Activated T-cell treated with anti-CD3 and anti-CD28 coated beads for 1 hour (primary cell): ENCODE results near the gene DPP4.
"Not testable (repeated sequence)": the region's sequence is repeated elsewhere in the genome, so short reads cannot be mapped to it uniquely, and the experiment has no call there.

Experiments used
- DNase-seq: peaks from one replicate; pipeline ENCODE4 v3.0.0-alpha.2; 2020; ENCODE audit warnings: low read depth

DPP4 gene

DNA sequence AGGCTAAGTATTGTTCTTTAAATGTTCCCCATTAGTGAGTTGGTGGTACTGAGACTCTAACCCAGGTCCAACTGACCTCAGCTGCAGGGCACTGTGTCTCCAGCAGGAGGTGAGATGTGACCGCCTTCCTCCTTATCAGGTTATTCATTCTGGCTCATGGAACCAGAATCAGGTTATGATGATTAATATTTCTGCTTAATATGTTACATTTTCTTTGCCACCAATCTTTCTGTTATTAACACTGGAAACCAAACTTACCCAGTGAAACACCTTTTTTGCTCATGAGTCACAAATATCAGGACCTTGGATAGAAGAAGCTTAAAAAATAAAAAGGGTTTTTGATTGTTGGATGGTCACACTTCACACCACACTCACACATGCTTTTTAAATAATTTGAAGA, 85.4 kb downstream of the DPP4 start:
- no peak for DNase-seq

DNA sequence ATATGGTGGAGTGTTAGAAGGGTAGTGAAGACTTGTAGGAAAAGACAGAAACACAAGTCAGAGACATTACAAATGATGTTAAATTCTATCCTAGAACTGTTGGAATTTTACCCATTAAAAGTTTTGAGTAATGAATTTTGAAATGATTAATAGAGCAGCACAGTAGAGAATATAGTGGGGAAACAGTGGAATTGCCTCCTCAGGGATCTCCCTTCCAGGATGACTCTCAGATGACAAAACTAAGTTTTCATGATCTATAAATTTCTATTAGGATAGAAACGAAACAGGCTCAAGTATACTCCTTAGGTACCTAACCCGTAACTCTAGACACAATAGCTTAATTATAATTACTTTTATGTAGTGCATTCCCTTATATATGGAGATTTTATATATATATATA, 86.7 kb downstream of the DPP4 start:
- DNase-seq, result no peak

DNA sequence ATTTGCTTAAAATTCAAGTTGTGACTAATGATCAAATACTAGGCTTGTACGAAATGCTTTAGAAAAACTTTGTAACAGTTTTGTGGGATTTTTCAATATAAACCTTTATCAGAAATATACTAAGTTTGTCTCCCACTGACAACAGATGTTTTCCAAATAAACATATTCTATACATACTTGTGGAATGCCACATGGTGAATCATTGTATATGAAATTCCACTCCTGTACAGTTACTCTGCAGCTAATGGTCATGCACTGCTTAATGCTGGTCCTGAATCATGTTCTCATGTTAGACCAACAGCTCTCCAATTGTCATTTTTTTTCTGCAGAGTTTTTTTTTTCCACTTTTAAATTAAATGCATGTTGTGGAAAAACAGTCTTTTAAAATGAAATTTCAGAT, 90.1 kb downstream of the DPP4 start:
- no peak for DNase-seq

DNA sequence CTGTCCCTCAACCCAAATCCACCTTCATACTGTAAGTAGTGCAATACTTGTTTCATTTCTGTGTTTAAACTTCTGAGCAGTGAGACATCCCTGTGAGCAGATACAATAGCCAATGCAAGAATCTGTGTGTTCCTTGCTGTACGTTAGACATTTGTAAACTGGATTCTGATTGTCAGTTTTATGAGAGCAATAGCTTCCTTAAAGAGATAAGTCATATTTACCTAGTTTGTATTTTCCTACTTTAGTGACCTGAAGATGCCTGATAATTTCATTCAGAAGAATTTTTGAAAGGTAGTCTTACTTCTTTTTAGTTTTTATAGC, 90.7 kb downstream of the DPP4 start:
- no peak for DNase-seq

DNA sequence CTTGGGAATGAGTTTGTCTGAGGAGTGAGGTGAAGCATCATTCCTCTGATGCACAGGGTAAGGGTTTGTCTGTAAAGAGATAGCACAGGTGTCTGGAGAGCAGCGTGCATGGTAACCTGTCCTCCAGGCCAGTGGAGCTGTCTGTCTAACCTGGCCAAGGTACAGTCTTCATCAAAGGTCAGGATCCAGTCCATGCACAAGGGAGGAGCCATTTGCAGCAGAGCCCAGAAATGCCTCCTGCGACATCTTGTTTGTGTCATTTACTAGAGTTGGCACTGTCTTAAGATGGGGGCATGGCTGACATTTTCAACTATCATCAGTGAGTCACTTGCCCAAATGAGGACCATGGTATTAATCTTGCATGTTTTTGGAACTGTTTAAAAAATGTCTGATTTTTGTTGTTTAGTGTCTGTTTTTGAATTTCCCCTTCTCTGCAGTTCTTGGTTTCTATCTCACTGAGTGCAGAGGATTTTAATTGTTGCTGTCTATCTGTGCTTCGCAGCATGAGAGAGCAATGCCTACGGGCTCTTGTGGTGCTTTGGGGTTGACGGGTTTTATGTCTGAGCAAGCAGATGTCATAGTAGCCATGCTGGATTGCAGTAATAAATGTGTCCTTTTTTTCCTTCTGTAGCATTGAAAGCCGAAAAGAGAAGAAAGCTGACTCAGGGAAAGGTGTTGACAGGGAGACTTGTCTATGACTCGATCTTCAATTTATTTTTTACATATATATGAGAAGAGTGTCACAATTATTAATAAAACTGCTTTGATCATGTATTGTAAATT, 91.3 kb downstream of the DPP4 start:
- DNase-seq, result no peak

DNA sequence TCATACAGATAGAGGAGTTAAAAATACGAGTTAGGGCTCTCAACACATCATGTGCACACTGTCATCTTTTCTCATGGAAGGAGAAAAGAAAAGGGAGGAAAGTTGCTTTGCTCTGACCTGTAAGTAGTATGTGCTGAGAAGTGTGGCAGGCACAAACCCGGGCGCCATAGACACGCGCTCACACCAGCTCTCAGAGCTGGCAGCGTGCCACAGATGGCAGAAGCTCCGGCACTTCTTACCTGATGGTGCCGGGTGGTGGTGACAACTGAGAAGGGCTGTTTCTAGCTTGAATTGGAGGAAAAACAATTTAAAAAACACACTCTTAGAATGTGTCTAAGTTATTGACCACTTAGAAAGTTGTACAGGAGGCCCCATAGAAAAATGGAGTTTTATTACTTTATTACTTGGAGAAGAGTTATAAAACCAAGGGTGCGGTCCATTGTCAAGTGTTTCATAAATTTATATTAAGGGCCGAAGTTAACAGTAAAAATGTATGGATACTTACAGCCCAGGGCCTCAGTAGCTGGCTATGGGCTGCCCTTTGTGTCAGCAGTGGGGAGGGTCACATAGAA, 92.2 kb downstream of the DPP4 start:
- DNase-seq, result no peak

DNA sequence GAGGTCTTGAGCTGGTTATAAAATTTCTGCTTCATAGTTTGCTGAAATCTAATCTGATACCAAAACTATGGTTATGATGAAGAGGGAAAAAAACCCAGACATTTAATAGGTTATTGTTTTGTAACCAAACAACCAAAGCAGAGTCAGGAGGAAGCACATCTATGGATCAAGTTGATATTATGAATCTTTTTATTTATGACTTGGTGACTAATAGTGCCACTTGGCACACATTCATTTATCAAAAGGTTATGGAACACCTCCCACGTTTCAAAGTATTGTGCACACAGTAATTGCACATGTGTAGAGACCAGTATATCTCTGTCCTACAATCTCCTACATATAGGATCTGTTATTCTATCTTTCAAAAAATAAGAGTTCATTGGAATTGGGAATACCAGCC, 93.0 kb downstream of the DPP4 start:
- DNase-seq, result no peak

DNA sequence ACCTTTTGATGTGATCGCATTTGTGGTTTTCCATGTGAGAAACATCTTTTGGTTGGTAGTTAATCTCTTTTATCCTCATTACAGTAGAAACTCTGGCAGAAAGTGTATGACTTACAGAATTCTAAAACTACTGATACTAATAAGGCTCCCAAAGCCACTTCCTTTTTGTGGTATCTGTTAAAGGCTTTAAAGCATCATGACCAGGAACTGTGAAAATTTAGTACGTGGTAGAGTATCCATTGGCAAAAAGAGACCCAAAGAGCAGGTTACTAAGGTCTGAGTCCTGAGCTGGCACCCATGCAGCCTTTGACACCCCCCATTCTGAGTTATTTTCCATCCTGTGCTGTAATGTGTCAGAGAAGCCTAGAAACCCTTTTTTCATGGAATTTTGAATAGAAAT, 94.5 kb downstream of the DPP4 start:
- no peak for DNase-seq

DNA sequence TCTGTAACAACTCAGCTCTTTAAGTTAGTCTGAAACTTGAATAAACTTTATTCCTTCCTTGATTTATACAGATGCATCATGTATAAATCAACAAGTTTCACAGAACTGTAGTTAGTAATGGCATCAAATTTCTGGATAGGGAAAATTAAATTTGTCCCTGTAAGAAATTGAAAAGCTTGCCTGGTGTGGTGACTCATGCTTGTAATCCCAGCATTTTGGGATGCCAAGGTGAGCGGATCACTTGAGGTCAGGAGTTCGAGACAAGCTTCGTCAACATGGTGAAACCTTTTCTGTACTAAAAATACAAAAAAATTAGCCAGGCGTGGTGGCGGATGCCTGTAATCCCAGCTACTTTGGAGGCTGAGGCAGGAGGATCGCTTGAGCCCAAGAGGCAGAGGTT, 96.1 kb downstream of the DPP4 start:
- DNase-seq, result not testable (repeated sequence)

DNA sequence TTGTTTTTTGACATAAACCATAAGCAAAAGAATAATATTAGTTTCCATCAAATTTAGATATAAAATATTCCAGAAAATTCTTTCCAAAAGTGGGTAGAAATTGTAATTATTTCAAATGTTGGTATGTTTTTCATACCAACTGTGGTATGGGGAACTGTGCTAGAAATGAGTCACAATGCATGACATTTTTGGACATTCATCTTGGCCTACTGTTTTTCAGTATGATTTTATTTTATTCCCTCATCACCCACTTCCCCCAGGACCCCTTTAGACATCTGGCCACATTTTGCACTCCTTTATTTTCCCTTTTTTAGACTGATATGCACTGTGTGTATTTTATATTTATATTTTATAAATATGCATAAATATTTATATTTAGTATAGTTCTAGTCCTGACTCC, 97.1 kb downstream of the DPP4 start:
- DNase-seq, result no peak

DNA sequence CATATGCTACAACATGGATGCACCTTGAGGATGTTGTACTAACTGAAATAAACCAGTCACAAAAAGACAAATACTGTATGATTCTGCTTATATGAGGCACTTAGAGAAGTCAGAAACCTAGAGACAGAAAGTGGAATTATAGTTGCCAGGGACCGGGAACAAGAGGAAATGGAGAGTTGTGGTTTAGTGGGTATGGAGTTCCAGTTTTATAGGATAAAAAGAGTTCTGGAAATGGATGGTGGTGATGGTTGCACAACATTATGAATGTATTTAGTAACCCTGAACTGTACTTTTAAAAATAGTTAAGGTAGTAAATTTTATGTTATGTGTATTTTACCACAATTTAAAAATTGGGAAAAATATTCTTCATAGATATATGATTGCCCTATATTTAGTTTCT, 97.7 kb downstream of the DPP4 start:
- DNase-seq, result no peak

DNA sequence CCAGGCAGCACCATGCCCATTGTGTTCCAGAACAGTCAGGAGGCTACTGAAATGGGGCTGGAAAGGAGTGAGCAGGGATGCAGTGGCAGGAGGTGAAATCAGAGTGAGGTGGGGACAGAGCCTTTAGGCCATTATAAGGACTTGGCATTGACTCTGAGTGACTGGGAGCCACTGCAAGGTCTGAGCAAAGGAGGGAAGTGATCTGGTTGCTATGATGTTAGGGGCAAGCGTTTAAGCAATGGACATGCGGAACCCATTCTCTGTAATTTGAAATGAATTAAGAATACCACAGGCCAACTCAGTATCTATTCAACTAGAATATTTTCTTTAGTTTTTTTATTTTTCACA, 98.2 kb downstream of the DPP4 start:
- no peak for DNase-seq

DNA sequence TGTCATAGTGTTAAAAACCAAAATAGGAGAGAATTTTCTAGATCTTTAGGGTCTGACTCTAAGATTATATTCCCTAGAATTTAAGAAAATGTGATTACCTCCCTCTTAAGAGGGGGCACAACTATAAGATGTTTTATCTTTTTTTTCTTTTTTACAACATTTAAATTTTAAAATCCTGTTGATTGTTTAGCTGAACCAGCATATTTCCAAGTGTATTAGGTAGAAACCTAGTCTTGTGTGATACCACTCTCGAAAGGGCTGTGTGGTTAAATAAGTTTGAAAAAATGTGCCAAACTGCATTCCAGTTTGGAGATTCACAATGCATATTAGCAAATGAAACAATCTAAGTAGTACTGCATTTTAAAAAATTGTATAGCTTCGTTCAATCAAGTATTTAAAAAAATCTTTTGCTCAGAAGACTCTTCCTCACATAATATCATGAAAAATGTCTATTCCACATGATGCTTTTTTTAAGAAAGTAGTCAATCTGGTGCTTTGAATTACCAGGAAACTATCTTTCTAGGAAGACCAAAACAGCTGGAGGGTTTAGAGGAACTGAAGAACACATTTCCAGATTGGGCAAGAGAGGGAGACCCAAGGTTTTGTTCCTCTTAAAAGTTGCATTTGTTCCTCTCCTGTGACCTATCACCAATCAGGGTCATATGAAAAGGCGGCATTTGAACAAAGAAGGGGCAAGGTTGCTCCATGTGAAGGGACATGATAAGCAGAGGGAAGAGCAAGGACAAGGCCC, 98.8 kb downstream of the DPP4 start:
- no peak for DNase-seq

DNA sequence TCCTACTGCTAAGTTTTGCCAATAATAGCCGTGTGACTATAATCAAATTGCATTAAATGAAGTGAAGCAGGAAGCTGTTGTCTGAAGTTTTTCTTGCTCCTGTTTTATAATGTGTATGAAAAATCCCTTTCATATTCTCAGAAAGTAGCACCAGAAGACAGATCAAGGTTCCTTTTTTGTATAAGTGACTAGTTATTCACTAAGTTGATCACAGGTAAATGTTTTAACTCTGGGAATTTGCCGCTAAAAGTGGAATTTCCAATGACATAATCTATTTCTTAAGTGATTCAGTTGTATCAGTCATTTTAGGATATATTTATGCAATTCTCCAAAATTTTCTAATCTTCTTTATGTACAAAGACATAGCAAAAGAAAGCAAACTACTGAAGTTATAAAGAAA, 99.6 kb downstream of the DPP4 start:
- DNase-seq, result no peak

DNA sequence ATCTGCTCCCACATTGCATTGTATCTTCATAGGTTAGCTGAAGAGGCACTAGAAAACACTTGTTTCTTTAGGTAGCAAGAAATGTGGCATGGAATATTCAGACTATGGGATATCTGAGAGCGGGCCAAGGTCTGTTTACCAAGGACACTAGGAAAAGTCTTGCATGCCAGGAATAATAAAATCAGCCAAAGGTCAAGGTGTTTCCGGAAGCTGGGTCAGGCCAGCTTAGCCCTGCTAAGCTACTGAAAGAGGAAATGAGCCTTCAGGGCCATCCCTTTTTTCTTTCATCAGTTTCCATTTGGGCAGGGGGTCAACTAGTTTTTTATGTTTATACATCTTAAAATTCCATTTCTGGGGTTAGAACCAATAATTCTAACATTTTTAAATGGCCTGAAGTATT, 101.1 kb downstream of the DPP4 start:
- no peak for DNase-seq

DNA sequence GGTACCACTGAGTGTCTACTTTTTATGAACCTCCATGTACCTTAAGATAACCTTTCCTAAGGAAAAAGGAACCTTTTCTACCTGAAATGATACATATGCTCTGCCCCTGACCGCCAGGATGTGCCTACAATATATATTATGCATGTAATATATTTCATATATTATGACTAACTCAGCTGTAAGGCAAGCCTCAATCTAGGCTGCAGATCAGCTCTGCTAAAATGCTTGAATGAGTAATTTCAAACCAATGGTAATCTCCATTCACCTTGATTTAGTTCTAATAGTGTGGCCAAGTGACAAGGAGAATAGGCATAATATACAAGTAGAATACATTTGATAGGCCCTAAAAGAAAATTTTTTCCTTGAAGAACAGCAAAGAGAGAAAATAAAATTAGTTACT, 101.8 kb downstream of the DPP4 start:
- DNase-seq, result no peak

DNA sequence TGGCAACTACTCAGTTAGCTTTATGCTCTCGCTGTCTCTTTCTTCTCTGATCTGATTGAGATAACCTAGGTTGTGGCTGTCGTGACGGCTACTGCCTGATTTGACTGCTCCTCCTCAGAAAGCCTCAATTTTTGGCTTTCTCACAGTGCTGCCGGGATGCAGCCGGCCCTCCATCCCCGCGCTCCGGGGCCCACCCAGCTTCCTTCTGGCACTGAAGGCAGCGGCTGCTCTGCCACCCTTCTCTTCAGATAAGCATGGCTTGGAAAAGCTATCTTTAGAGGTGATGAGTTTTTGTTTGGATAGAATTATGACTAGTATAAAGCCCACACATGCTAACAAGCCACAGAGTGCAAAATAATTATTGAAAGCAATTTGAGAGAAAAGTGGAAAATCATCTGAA, 102.5 kb downstream of the DPP4 start:
- DNase-seq, result no peak

DNA sequence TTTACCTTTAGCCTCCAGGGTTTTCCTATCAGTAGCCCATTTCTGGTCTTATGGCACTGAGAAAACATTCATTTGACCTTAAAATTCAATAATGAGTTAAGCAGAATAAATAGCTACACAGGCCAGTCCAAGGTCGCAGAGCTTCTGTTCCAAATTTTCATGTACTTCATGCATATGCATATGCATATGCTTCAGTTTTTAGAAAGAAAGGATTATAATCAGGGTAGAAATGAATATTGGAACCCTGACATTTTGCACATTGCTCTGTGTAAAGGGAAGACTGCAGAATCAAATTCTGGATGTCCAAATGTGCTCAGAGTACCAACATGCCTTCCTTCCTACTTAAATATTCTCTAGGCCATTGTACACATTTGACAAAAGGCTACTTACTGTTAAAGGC, 104.9 kb downstream of the DPP4 start:
- DNase-seq, result no peak

DNA sequence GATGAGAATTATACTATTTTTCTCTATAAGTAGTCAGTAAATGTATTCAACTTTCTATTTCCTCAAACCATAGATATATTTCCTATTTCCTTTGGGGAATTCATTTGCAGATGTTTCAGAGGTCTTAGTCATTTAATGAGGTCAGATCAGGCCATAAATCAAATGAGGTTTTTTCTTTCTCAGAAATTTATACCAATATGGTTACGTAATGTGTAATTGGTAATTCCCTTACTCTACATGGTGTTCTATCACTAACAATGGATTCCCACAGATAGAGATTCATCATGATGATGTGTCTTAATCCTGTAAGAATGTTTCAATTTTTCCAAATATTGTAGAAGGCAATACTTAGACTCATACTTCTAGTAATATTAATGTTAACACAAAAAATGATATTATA, 108.0 kb downstream of the DPP4 start:
- no peak for DNase-seq

DNA sequence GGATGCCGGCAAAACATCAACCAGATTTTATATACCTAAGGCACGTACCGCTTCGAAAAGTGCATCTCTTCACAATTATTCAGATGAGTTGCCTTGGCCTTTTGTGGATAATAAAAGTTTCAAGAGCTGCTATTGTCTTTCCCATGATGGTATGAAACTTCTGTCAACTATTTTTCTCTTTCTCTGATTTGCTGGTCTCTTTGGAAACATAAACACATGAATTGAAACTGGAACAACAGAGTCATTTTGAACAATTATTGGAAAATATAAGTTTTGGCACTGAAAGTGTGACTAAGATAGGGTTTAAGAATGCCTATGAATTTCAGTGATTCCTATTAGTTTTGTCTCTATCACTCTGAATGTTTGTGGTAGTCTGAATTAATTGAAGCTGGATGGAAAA, 109.9 kb downstream of the DPP4 start:
- no peak for DNase-seq

DNA sequence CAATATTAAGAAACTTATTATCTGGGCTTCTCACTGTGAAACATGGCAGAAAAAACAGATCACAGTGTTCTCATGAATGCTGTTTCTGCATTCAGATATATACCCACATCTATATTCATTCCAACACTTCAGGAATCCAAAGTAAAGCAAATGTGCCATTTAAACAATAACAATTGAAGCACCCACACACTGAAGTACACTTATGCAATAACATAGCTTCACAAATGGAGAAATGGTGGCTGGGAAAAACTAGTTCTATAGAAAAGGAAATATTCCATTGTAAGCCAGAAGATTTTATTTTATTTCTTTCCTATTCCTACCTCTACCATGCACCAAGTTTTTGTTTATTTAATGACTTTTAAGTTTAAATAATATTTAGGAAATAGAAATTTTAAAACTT, 111.9 kb downstream of the DPP4 start:
- no peak for DNase-seq

DNA sequence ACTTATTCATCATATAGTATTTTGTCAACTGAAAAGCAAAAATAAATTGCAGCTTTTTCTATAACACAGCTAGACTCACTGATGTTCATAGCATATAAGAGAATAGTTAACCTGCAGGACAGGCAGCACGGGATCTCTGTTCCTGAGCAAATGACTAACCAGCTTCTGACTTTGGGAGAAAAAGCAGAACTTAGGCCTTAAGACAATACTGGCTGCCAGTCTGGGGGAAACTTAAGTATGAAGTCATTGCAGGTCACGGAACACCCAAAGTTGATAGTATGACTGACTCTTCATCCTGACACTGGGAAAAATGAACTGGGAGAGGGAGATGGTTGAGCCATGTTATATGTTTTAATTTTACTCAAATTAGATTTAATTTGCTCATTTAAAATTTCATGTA, 113.0 kb downstream of the DPP4 start:
- DNase-seq, result no peak

DNA sequence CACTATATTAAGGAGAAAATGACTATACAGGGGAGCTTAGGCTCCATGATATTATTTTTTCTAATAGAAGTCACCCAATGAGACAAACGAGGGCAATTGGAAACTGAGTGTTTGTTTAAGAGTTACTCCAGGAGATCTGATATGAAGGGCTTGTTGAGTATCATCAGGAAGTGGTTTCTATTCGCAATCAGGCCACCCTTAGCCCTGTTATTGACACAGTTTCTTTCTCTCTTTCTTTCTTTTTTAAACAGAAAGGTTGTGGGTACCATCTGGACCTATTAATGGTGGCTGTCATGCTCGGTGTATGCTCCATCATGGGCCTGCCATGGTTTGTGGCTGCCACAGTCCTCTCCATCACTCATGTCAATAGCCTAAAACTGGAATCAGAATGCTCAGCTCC, 117.3 kb downstream of the DPP4 start:
- no peak for DNase-seq

DNA sequence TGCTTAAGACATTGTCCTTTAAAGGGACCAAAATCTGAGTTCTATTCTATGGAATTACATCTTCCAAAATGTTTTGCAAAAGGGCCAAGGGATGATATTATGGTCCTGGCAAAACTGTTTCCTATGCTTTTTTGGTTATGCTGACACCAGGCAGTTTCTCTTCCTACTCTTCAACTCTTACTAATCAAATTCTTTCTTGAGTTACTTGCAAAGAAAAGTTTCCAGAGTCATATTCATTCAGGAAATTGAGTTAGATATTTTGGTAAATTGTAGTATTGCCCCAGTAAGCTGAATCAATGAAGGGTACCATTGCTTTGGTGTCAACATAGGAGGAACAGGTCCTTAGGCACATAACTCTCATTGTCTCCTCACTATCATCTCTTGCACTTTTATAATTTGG, 118.8 kb downstream of the DPP4 start:
- DNase-seq, result no peak
